A549 treated with AZD9567 at 1 μM for 4 hours (cell line): ENCODE results near the gene JTB. TPM values are rescaled to one million over a fixed set of nuclear protein-coding genes. Genes with fewer than 3 reads are reported as not detected.

ENCODE experiments used
- total RNA-seq: library from RNA; stranded (reverse); fragments of 200-300 nt; extraction: Qiagen RNA extraction; gene quantifications from 5 replicates; pipeline ENCODE4 v1.2.3, GENCODE V29; 2022; ENCODE audit not compliant: insufficient read depth

JTB gene
- total RNA-seq: 90.2 to 160 TPM (median 149 TPM) in 5 replicates

DNA sequence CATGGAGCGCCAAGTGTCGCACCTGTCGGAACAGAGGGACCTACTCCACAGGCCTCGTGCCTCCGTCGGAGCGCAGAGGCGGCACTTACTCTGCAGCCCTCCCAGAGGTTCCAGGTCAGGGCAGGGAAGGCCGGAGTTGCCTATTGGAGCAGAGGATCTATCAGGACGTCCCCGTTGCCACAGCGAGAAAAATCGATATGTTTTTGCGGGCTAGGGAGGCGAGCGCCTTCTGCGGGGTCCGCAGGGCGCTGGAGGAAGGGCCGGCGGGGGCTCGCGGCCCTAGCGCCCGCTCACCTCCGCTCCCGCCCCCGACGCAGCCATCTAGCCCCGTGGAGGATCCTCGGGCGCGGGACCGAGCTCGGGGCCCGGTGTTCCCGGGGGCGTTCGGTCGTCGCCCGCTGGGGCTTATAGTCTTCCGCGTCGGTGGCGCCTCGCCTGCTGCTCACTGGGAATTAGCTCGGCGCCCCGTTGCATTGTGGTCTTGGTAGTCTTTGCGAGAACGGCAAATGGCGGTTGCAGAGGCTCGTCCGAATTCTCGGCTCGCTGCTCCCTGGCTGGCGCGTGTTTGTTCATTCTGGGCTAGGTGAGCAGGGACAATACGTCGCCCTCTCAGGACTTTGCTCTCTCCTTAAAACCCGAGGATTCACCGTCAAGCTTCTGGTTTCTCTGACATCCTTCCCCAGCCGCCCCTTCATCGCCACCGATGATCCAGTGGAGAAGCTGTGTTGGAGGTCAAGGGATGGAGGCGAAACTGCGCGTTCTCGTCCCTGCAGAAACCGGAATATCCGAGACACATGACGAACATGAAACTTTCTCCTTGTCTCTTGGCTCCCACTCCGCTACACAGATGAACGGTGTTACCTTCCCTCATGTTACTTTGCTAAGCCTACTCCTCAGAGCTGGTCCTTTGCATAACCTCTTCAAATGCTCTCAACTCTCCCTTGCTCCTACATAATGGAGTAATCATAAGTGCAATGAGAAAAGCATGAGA, at the start of gene JTB:
JTB (minus strand) TSS at position 425 of the 991 bp plus-strand sequence; CDS start at position 3, 422 bp downstream.

GRCh38 chr1:153990468-153991150, 13.1 kb upstream of the JTB start, which contains the start of gene RPS27:
TSS of gene RPS27 (plus strand) at chr1:153990762. CDS start at chr1:153990797, 35 bp downstream.

GRCh38 chr1:153985941-153986761, 8.7 kb upstream of the JTB start, which contains the start of gene RAB13:
TSS of gene RAB13 (minus strand) at chr1:153986339. CDS start at chr1:153986236, 103 bp downstream.

DNA sequence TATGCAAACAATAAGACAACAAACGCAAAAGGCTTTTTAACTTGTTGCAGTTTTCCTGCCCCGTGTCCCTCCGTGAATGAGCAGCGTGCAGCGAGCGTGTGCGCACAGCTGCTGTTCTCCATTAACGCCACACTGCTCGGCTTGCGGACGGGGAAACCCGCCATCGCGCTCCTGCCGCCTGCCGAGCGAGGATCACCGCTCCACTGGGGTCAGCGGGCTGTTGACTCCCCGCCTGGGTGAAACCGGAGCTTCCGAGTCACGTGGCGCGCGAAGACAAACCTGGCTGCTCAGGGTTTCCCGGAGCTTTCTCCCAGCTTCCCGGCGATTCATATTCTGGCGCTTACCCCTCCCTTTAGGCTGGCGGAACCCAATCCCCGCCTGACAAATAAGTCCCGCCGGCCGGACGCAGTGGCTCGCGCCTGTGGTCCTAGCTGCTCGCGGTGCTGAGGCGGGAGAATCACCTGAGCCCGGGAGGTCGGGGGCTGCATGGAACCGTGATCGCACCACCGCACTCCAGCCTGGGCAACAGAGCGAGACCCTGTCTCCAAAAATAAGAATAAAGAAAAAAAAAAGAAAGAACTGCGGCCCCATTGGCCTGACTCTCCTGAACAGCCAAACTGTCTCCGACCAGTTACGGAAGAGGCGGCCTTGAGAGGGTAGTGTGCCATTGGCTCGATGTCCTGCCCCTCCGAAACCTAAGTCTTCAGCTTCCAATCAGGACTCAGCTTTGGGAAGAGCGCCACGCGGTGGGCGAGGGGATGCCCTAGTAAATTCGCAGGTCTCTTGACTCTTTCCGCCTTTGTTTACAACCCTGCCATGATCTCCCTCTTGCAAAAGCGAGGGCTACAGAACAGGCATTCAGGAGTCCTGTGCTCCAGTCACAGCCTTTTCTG, 10.1 kb downstream of the JTB start, which contains the start of gene CREB3L4:
CREB3L4 (plus strand) TSS at position 796 of the 893 bp plus-strand sequence. CDS start 624 bp downstream, outside the sequence.

GRCh38 chr1:153963030-153963849, 14.2 kb downstream of the JTB start, which contains the start of gene SLC39A1:
TSS of gene SLC39A1 (minus strand) at chr1:153963537. CDS start at chr1:153962715, 822 bp downstream.

DNA sequence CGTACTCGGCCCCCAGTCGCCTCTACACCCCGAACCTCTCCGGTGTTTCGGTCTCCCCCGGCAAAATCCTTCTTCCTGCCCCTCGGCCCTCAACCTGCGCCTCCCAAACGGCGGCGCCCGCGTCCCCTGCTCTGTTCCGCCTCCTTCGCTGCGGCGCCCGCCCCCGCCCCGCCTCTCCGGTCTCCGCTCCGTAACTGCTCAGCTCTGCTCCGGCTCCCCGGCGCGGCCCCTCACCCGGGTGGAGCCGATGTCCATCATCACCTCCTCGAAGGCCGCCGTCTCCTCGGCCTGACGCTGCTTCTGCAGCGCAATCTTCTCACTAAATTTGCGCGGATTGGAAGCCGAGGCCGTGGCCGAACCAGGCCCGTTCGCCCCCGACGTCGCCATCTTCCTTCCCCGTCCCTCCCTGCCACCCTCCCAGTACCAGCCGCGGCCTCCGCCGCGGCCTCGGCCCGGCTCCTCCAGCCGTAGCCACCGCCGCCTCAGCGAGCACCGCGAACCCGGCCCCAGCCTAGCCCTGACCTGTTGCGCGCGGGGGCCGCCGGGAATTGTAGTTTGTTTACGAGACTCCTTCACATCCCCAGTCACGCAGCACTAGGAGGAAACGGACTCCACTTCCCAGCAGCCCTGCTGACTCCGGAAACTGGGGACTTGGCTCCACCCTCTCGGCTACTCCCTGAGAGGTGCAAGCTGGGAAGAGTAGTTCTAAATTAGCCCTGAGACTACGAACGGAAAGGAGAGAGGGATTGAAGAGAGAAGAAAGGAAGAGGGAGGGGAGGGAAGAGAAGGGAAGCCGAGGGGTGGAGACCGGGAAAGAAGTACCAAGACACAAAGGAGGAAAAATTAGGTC, 19.1 kb downstream of the JTB start, which contains the start of gene CRTC2:
CRTC2 (minus strand) TSS at position 502 of the 850 bp plus-strand sequence; CDS start at position 387, 115 bp downstream.

GRCh38 chr1:153946622-153947241, 30.7 kb downstream of the JTB start, which contains the start of gene DENND4B:
TSS of gene DENND4B (minus strand) at chr1:153946718. CDS start at chr1:153944374, 2,344 bp downstream.

Other genes starting within 250 kb of the JTB start
- 14.8 to 16.4 TPM (median 15.0 TPM) in 5 replicates for gene INTS3, start 249.6 kb downstream of the JTB start, total RNA-seq
- 0.90 to 1.1 TPM (median 0.93 TPM) in 4 of 5 replicates, not detected in the other for gene SLC27A3, start 202.3 kb downstream of the JTB start, total RNA-seq
- 8.8 to 15.6 TPM (median 9.5 TPM) in 5 replicates for gene GATAD2B, start 54.7 kb downstream of the JTB start, total RNA-seq
- 25.6 to 35.4 TPM (median 34.5 TPM) in 5 replicates for gene DENND4B, start 31.0 kb downstream of the JTB start, total RNA-seq
- gene CRTC2, start 19.1 kb downstream of the JTB start, total RNA-seq: 34.0 to 42.1 TPM (median 40.8 TPM) in 5 replicates
- gene SLC39A1, start 14.1 kb downstream of the JTB start, total RNA-seq: 129 to 157 TPM (median 152 TPM) in 5 replicates
- gene CREB3L4, start 9.8 kb downstream of the JTB start, total RNA-seq: 2.9 to 10.3 TPM (median 9.7 TPM) in 5 replicates
- gene RAB13, start 8.7 kb upstream of the JTB start, total RNA-seq: 120 to 132 TPM (median 124 TPM) in 5 replicates
- gene RPS27, start 13.1 kb upstream of the JTB start, total RNA-seq: 4,352 to 7,409 TPM (median 4,509 TPM) in 5 replicates
- gene NUP210L, start 177.4 kb upstream of the JTB start, total RNA-seq: not detected in 5 replicates
- 472 to 725 TPM (median 493 TPM) in 5 replicates for gene TPM3, start 214.4 kb upstream of the JTB start, total RNA-seq
- 0.31 TPM in 1 of 5 replicates, not detected in the others for gene CFAP141, start 228.7 kb upstream of the JTB start, total RNA-seq
- 94.2 to 116 TPM (median 102 TPM) in 5 replicates for gene UBAP2L, start 243.3 kb upstream of the JTB start, total RNA-seq